HG03342 (cell line): ENCODE results near the gene NR2F1-AS1.

ENCODE experiments used
- ATAC-seq: cut with Tn5 transposase; IDR thresholded peaks from one replicate; pipeline ENCODE4 v1.9.1; 2021; ENCODE audit warnings: mild to moderate bottlenecking, moderate library complexity; ENCODE audit not compliant: unreplicated experiment

Gene NR2F1-AS1

GRCh38 chr5:93591323-93591945 is 10.4 kb upstream of the NR2F1-AS1 start:
- no peak for ATAC-seq

- ATAC-seq: no peak
Measured at GRCh38 chr5:93590493-93590892, 9.5 kb upstream of the NR2F1-AS1 start.

- ATAC-seq: no peak
Measured at GRCh38 chr5:93589829-93590215, 8.8 kb upstream of the NR2F1-AS1 start.

DNA sequence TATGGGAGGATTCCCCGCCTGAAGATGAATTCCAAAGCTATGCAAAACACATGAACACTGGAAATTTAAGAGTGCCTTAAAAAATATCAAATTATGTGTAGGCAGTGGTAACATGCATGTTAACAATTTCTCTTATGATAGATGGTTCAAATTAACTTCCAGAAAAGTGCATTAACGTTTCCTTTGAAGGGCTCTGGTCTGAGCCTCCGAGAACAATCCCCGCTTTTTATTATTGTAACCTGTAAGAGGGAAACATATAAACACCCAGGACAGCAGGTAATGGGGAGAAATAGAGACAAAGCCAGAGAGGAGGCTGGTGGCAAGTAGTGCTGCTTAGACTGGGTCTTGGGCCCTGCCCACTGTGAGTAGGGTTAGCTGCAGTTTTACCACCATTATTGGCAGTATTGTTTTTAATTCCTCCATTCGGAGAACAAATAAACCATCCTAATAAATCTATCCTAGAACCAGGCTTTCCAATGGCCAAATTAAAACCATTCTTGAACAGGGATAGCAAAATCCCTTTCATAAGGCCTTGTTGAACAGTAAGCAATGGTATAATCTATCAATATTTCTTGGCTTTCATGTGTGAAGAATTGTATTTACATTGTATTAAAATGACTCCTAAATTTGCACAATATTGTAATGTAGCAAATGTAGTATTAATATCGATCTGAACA is 8.3 kb upstream of the NR2F1-AS1 start:
- no peak for ATAC-seq

- no peak for ATAC-seq
Measured at GRCh38 chr5:93588352-93589151, 7.5 kb upstream of the NR2F1-AS1 start.

- ATAC-seq: no peak
Measured at GRCh38 chr5:93587597-93588351, 6.8 kb upstream of the NR2F1-AS1 start.

GRCh38 chr5:93586736-93587596 is 5.9 kb upstream of the NR2F1-AS1 start:
- no peak for ATAC-seq

- no peak for ATAC-seq
Measured at GRCh38 chr5:93585767-93586385, 4.9 kb upstream of the NR2F1-AS1 start.

GRCh38 chr5:93585041-93585766 is 4.2 kb upstream of the NR2F1-AS1 start:
- no peak for ATAC-seq

GRCh38 chr5:93584596-93585040 is 3.6 kb upstream of the NR2F1-AS1 start:
- ATAC-seq: no peak

DNA sequence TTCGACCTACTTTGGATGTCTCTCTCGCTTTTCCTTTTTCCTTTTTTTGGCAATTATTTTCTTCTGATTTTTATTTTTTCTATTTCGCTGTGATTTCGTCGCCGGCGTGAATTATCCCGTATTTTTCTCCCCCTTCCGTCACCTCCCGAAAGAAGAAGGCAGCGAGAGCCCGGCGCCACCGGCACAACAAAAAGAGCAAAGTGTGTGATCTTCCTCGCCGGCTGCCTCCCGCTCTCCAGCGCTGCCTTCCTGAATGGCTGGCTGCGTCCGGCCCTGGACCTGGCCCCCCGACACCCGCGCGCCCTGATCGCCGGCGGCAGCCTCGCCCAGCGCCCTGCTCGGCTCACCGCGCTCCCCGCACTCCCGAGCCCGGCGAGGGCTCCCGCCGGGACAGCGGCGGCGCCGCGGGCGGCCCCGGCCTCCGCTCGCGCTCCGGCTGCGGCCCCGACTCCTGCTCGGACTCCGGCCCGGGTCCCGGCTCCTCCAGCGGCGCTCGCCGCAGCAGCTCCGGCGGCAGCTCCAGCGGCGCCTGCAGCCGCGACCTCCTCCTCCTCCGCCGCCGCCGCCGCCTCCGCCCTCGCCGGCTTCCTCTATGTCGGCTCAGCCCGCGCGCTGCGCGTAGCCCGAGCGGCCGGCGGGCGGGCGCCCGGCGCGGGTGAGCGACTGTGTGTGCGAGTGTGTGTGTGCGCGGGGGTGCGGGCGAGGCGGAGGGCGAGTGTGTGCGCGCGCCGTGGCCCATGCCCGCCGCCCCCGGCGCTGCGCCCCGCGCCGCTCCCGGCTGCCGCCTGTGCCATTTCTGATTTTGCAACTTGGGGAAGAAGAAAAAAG is 3.0 kb upstream of the NR2F1-AS1 start:
- peak; percentile 33 for ATAC-seq

DNA sequence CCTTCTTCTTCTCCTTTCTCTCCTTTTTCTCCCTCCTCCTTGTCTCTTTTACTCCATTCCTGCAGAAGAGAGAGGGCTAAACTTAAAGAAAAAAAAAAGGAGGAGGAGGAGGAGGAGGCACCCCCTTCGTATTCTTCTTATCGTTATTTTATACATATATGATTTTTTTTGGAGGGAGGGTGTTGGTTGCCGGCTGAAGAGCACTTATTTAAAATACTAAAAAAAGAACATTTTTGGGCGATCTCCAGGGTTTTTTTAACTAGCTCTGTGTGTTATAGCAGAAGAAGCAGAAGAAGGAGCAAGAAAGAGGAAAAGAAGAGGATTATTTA is 2.4 kb upstream of the NR2F1-AS1 start:
- no peak for ATAC-seq

- peak; percentile 25 for ATAC-seq
Measured at GRCh38 chr5:93582677-93583438, 1.8 kb upstream of the NR2F1-AS1 start, which contains the start of gene NR2F1. Gene NR2F1, plus strand, starts transcription at chr5:93583222. Its CDS starts 1,802 bp downstream, at chr5:93585024.

- no peak for ATAC-seq
Measured at GRCh38 chr5:93582167-93582462, 1.1 kb upstream of the NR2F1-AS1 start.

DNA sequence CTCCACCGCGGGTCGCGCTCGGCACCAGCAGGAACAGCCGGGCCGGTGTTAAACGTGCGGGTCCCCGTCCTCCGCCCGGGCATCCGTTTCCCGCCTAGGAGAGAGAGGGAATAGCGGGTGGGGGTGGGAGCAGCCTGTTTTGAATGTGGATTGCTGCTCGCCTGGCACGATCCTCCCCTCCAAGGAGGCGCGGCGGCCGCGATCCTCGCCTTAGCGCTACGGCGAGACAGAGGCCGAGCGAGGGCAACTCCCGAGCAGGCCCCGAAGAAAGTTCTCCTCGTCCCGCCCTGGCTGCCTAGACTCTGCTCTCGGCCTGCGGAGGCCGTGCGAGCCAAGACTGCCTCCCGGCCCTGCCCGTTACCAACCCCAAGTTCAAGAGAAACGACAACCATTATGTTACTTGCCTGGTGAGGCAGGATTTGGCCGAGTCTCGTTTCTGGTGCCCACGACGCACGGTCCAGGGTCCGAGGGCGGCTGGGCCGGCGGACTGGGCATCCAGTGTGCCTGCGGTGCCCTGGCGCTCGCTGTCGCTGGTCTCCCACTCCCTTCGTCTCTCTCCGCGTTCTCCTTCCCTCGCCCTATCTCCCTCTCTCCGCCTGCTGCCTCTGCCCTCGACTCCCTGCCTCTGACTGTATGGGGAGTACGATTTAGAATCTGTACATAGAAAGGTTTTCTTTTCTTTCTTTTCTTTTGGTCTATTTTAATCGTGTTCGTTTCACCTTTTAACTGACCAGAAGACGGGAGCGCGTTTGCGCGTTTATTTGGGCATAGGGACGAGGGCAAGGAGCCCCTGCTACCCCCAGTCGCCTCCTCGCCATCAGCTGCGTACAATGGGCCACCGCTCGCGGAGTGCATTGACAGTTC is 724 bp downstream of the NR2F1-AS1 start:
- ATAC-seq: no peak

GRCh38 chr5:93579692-93580062 is 1.3 kb downstream of the NR2F1-AS1 start:
- ATAC-seq: no peak
